HPDE6-E6E7 (cell line): Measurements from ENCODE around the gene C5orf15.
"Not testable (repeated sequence)": the region's sequence is repeated elsewhere in the genome, so short reads cannot be mapped to it uniquely, and the experiment has no call there.

Experiments used
- DNase-seq: peaks from one replicate; pipeline ENCODE4 v3.0.0; 2011; ENCODE audit warnings: missing footprints; ENCODE audit errors: extremely low spot score

Gene C5orf15

GRCh38 chr5:133994297-133994989 is 26.0 kb upstream of the C5orf15 start:
- DNase-seq, result no peak

DNA sequence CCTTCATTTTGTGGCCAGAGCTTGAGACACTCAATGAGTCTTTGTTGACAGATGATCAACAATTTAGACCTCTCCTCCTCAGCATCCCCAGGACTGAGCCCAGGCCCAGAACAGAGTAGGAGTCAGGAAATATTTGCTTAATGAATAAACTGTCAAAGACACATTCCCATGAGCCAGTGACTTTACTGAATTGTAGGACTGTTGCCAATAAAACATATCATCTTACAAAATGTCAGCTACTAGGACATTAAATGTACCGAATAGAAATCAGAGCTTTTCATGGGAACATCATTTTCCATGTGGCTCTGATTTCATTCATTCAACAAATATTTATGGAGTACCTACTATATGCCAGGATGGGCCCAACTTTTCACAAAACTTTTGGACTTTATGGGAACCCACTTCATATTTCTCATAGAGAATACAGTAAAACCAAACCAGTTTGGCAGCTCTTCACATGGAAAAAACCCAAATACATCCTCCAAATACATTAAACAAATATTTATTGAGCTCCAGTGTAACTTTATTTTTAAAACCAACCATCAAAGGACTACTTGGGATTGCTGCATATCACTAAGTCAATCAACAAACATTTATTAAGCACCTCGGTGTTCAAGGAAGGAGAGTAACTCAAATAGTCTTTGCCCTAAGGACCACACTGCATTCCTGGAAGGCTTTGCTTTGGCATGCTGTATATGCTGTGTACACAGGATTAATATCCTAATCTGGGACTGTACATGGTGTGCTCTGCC is 24.9 kb upstream of the C5orf15 start:
- DNase-seq, result no peak

- DNase-seq, result no peak
Observed at GRCh38 chr5:133992429-133993155, 24.2 kb upstream of the C5orf15 start.

DNA sequence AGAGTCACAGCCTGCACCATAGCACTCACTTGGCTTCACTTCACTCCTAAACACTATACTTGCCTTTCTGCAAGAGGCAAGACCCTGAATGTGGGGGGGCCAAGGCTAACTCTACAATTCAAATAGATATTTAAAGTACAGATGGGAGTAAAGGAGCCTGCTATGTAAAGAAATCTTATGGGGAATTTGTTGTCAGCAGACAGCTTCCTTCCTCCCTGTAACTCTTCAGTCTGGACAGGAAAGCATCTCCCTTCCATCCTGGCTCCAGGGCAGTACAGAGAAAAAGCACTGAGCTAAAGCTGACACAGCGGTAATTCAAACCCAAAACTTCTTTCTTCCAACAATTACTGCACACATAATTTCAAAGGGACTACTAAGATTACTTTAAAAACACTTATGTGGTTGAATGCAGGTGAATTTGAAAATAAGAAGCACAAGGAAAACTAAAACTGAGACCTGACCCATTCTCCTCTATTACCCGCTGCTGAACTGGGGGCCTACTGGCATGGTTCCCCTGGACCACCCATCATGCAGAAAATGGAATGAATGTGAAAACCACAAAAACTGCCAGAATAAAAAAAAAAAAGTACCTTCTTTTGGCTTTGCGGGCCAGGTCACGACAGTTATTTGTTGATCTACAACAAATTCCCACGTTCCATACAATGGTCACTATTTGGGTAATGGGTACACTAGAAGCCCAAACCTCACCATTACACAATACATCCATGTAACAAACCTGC is 22.9 kb upstream of the C5orf15 start:
- no peak for DNase-seq

DNA sequence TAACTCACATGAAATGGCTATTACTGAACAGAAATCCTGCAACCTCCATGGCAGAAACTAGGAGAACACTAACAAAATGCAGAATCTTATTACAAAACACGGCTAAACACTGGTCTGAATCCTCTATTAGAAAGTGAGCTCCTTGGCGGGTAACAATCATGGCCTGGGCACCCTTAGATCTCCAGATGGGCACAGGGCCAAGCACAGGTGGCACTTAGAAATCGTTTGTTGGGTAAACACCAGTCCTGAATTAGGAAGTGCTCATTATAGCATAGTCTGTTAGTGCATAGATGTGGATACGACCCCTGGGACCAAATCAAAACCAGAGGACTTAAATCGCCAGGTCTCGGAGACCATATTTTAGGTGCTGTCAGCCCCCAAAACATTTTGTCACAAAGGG is 22.0 kb upstream of the C5orf15 start:
- no peak for DNase-seq

DNA sequence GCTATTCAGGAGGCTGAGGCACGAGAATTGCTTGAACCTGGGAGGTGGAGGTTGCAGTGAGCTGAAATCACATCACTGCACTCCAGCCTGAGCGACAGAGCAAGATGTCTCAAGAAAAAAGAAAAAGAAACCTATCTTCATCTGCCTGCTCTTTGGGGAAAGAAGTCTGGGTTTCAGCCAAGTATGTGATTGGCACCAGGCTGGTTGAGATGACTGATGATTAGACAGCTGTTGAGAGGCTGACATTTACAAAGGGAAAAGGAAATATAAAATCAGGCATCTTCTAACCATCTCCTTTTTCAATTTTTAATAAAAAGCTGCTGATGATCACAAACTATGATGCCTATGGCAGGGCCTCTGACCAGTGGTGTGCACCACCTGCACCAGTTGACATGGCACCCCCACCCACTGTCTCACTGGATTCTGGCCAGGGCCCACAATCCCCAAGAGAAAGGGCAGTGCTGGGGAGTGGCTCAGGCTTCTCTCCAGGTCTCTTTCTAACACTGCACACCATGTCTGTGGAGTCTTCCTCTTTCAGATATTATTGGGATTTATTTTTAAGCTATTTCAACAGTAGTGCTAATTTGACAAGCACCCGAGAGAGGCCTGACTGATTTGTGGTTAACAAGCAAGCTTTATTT is 17.2 kb upstream of the C5orf15 start:
- DNase-seq, result no peak

DNA sequence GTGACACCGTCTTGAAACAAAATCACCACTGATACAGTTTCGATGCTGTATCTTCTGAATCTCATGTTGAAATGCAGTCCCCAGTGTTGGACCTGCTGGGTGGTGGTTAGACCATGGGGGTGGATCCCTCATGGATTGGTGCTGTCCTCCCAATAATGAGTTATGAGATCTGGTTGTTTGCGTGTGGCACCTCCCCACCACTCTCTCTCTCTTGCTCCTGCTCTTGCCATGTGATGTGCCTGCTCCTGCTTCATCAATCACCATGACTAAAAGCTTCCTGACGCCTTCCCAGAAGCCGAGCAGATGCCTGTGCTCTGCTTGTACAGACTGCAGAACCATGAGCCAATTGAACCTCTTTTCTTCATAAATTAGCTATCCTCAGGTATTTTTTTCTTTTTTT is 15.2 kb upstream of the C5orf15 start:
- DNase-seq, result no peak

GRCh38 chr5:133981714-133982113 is 13.3 kb upstream of the C5orf15 start:
- no peak for DNase-seq

DNA sequence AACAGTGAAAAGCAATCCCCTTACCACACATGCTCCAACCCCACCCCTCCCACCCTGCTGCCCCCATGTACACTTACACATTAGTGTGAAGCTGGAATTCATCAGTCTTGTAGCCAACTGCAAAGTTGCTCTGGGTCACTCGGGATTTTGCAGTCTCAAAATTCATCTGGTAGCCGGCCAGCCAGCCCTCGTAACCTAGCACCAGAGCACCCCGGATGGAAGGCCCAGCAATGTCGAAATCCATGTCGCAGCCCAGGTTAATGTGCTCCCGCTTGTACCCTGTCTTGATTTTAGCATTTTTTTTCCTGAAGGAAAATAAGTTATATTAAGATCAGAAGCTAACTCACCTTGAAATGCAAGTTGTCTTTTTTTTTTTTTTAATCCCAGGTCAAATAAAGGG is 12.2 kb upstream of the C5orf15 start:
- no peak for DNase-seq

DNA sequence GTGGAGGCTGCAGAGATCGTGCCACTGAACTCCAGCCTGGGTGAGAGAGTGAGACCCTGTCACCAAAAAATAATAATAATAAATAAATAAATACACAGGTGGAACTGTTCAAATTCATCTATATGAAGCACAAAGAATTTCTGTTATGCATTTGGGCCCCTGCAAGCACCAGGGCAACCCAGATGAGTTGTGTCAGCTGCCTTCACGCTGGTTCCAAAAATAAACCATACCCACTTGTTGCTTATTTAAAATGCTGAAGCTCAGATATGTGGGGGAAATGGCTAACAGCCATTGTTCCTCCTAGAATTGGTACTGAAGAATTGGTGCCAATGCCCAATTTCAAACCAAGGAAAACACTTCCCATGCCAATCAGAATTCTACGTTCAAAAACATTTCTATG is 10.5 kb upstream of the C5orf15 start:
- no peak for DNase-seq

DNA sequence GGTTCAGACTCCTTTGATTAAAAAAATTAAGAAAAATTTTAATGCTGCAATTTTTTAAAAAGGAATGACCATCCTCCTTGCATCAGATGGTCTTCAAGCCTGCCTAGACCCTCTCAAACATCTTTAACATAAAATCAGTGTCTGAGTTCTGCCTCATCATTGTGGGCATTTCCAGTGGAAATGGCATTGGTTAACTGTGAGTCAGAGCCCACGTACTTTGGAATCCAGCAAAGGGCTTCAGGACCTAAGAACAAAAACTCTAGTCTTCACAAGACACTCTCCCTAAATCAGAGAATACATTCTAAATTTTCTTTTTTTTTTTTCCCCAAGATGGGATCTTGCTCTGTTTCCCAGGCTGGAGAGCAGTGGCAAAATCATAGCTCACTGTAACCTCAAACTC is 9.4 kb upstream of the C5orf15 start:
- no peak for DNase-seq

DNA sequence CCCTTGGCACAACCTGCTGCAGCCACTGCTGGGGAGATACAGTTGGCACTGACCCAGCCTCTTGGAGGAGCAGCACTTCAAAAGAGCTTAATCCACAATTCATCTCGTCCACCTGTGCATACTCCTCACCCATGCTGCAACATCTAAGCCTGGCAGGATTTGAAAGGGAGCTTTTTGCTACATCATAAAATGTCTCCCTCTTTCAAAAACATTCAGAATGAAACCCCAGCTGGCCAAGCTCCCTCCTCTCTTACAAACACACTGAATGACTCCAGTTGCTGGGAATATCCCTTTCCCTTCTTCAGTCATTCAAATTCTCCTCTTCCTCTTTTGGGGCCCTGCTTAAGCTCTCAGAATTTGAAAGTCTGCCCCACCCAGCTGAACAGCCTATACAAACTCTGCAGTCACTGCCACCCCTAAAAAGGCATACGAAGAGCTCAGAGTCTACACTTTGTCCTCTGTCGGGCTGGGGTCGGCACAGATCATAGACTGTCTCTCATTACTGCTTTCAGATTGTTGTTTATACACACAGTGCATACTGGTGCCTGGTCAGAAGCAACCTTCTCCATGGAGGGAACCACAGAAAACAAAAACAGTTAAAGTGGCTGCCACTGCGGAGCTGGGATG is 8.8 kb upstream of the C5orf15 start:
- no peak for DNase-seq

- DNase-seq, result not testable (repeated sequence)
Observed at GRCh38 chr5:133975546-133975945, 7.1 kb upstream of the C5orf15 start.

- DNase-seq, result no peak
Observed at GRCh38 chr5:133974142-133974541, 5.7 kb upstream of the C5orf15 start.

- DNase-seq, result no peak
Observed at GRCh38 chr5:133970325-133970909, 2.0 kb upstream of the C5orf15 start.

GRCh38 chr5:133969654-133970324 is 1.4 kb upstream of the C5orf15 start:
- DNase-seq, result no peak

- peak; percentile 33 for DNase-seq
Observed at GRCh38 chr5:133967698-133968203, 674 bp downstream of the C5orf15 start.

DNA sequence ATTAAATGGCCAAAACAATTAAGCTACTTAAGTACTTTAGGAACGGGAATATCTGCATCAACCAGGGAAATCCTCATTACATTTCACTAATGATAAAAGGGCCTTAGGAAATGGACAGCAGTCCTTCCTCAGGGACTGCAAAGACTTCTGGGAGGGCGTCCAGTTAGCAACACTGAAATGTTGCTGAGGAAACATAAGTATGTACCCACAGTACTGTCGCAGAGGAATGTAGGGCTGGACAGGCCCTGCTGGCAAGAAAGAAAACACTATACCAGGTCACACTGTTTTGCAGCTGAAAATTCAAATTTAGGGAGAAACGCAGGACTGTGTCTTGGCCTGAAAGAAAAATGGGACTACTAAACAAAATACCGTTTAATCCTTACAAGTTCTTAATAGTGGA is 1.3 kb downstream of the C5orf15 start:
- no peak for DNase-seq

- no peak for DNase-seq
Observed at GRCh38 chr5:133966090-133966489, 2.3 kb downstream of the C5orf15 start.
